Prostate gland (tissue), 2 donors: ENCODE results near the gene CACNA1D. TPM values are rescaled to one million over a fixed set of nuclear protein-coding genes. Genes with fewer than 3 reads are reported as not detected.

Experiments
- DNase-seq: peaks from one replicate; pipeline ENCODE4 v3.0.0-alpha.2; 2019; ENCODE audit warnings: low spot score
- H3K27ac ChIP-seq, 2 donors: fragments of 200-600 bp; sonication (generic); 2 replicates each; pipeline ENCODE4 v1.5.1; 2017 to 2019
- H3K27me3 ChIP-seq: fragments of 200-600 bp; sonication (generic); replicated peaks from 2 replicates; pipeline ENCODE4 v1.5.1; 2019; ENCODE audit not compliant: insufficient read depth
- H3K36me3 ChIP-seq, 2 donors: fragments of 200-600 bp; sonication (generic); 1 replicate in 1 of 2; 2 replicates in 1 of 2; pipeline versions ENCODE4 v1.5.1 to v1.8.1; 2017 to 2019
- H3K4me1 ChIP-seq: fragments of 200-600 bp; sonication (generic); replicated peaks from 2 replicates; pipeline ENCODE4 v1.5.1; 2019
- H3K4me3 ChIP-seq, 2 donors: fragments of 200-600 bp; sonication (generic); 2 replicates each; pipeline ENCODE4 v1.5.1; 2017 to 2019
- H3K9me3 ChIP-seq: fragments of 200-600 bp; sonication (generic); 2 replicates; pipeline ENCODE4 v1.5.1; 2017
- POLR2A ChIP-seq: fragments of 450-650 bp; IDR thresholded peaks from one replicate; pipeline ENCODE4 v1.6.1; 2016; ENCODE audit warnings: antibody characterized with exemption, mild to moderate bottlenecking
- POLR2AphosphoS5 ChIP-seq: sonication (generic); formaldehyde crosslinking; IDR thresholded peaks from one replicate; pipeline ENCODE4 v1.6.1; 2017; ENCODE audit warnings: antibody characterized with exemption
- WGBS: methylation state at CpG from one replicate; pipeline ENCODE4 v1.1.5; 2018; 5-methylcytosine and 5-hydroxymethylcytosine counted together
- intact Hi-C: fragments of 100-400 bp; cut with DNase I; formaldehyde crosslinking; loops from one replicate; pipeline ENCODE4 v1.14.2; 2022
- total RNA-seq, 2 donors: library from RNA; depleted of rRNA; stranded (reverse); fragments of >200 nt; gene quantifications; one replicate each; pipeline ENCODE4 v1.1.0, GENCODE V29; 2016
- TF ChIP-seq, protein P1 (sequence below), 4 experiments: fragments of 200-600 bp in 2 of 4; fragments of 450-650 bp in 2 of 4; sonication (generic) in 2 of 4; IDR thresholded peaks; 1 replicate in 3 of 4; 2 replicates in 1 of 4; pipeline ENCODE4 v1.5.1; 2016 to 2019; ENCODE audit warnings: antibody characterized with exemption in 4 of 4, mild to moderate bottlenecking in 2 of 4, moderate library complexity in 2 of 4

CACNA1D gene
- total RNA-seq, 2 donors from 2014 or later, result 15.5 to 45.1 TPM

DNA sequence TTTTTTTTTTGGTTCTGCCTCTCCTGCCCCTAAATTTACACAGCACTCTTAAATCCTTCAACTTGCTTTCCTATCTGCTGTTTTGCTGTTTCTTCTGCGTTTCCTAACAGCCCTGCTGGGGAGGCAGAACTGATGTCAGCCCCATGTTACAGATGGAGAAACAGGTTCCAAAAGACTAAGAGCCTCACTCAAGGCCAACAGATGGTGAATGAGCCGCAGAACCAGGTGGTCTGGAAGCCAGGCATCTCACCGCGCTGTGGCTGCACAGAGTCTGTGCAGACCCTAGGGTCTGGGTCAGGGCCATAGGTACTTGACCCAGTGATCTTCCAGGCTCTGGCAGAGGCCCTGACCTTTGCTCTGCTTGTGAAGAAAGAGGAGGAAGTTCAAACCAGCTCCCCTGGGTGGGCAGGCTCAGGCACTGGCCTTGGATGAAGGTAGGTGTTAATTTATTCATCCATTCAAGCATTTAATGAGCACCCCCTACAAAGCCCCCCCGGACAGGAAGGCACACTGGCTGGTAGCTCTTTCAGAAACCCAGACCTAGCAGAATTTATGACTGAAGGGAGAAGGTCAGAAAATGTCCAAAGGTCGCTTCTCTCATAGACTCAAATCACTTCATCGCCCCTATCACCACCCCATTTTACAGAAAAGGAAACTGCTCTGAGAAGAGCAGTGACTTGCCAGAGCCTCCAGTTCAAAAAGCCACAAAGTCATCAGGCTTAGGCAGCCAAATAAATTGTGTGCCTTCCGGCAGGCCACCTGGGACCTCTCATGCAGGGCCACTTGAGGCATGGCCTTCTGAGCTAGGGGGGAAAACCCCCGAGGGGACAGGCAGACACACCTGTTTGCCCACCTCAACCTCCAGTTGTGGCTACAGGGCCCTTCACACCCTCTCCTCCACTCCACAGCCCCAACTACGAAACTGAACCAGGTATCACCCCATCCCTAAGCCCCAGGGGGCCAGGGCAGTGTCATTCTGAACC, 349.1 kb downstream of the CACNA1D start:
- intact Hi-C loops, result no loop called here
- Histone ChIP-seq H3K4me1 (peaks cover 13% of the 10 kb centered on the region), H3K4me3 (no peak overlapping the region), H3K27ac (peak overlapping the region; percentile 85 to 96), H3K27me3 (no peaks in the 10 kb centered on the region), H3K36me3 (no peaks in the 10 kb centered on the region), H3K9me3 (no peaks in the 10 kb centered on the region)
- 74% methylated on average over 10 of the region's 10 CpGs for WGBS
- TF ChIP-seq POLR2AphosphoS5, result no peak
- TF ChIP-seq, protein P1, sequence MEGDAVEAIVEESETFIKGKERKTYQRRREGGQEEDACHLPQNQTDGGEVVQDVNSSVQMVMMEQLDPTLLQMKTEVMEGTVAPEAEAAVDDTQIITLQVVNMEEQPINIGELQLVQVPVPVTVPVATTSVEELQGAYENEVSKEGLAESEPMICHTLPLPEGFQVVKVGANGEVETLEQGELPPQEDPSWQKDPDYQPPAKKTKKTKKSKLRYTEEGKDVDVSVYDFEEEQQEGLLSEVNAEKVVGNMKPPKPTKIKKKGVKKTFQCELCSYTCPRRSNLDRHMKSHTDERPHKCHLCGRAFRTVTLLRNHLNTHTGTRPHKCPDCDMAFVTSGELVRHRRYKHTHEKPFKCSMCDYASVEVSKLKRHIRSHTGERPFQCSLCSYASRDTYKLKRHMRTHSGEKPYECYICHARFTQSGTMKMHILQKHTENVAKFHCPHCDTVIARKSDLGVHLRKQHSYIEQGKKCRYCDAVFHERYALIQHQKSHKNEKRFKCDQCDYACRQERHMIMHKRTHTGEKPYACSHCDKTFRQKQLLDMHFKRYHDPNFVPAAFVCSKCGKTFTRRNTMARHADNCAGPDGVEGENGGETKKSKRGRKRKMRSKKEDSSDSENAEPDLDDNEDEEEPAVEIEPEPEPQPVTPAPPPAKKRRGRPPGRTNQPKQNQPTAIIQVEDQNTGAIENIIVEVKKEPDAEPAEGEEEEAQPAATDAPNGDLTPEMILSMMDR (IDR thresholded peaks at IDR 0.05), result no peak
- DNase-seq, result no peak

DNA sequence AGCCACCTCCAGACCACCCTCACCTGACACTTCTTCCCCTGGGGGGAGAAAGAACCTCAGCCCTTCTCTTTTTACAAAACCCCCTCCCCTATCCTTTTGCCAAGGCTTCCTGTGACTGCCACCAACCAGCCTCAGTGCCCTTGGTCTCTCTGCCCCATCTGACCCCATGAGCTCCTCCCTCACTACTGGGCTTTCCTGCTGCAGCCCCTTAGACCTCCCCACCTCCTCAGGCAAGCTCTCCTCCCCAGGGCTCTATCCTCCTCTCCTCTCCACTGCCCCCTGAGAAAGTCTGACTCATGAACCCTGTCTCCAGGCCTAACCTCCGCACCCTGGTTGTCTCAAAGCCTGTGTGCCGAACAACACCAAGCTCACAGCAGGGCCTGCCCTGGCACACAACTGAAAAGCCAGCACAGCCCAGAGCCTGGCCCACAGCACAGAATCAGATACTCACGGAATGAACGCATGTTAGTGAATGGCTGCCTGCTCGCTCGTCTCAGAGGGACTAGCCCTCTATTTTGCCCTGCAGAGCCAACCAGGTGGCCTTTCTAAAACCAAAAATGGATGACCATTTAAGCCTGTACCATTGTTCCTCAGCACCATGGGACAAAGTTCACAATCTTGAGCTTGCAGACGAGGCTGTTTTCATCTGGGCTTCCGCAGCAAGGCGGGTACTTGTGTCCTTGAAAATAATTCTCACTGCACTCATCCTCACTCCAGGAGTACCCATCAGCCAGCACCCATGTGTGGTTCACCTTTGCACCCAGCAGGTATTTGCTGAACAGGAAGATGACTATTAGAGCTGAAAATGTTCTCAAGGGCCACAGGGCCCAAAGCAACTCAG, 350.1 kb downstream of the CACNA1D start:
- Histone ChIP-seq H3K27ac (peak overlapping the region; percentile 85 to 96), H3K36me3 (no peaks in the 10 kb centered on the region), H3K27me3 (no peaks in the 10 kb centered on the region), H3K9me3 (no peaks in the 10 kb centered on the region), H3K4me3 (peak overlapping the region in 1 of 2 donors; percentile 53), H3K4me1 (peaks cover 13% of the 10 kb centered on the region)
- WGBS, result 91% methylated on average over 9 of the region's 9 CpGs
- no peak for DNase-seq
- intact Hi-C loops, result no loop called here
- TF ChIP-seq POLR2AphosphoS5, result no peak
- TF ChIP-seq, protein P1 (IDR thresholded peaks at IDR 0.05), result no peak
- no peak for TF ChIP-seq POLR2A

DNA sequence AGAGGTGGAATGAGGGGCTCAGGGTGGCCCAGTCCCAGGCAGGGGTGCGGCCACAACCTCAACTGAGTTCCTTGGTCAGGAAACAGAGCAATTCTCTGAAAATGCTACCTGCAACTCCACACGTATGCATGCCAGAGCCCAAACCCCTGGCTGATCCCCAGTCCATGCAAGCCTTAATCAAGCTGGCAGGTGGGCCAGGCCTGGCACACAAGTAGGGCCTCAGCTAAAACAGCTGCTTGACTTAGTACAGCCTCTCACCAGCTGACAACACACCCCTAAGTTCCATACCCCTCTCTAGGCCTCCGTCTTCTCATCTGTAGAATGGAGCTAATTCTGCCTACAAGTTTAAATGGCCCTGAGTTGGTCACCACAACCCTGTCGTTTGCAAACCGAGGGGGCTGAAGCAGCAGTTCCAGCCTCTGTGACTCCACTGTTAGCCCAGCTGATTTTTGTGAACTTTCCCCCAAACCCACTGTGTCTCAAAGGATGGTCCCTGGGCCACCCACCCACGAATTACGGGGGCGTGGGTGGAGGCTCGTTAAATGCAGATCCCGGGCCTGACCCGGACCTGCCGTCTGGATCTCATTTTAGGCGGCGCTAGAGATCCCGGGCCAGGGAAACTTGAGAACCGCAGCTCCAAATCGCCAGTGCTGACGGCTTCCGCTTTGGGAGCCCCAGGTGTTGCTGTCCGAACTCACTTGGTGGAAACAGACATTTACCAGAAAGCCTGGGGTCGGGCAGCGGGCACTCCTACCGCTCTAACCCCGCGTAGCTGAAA, 350.9 kb downstream of the CACNA1D start:
- intact Hi-C loops, result no loop called here
- WGBS, result 15% methylated on average over 25 of the region's 25 CpGs
- H3K36me3 ChIP-seq, result no peaks in the 10 kb centered on the region
- H3K9me3 ChIP-seq, result no peaks in the 10 kb centered on the region
- TF ChIP-seq, protein P1 (IDR thresholded peaks at IDR 0.05), result peak in 3 of 4 experiments; percentile 13 to 49 (median 34)
- no peak for TF ChIP-seq POLR2A
- TF ChIP-seq POLR2AphosphoS5, result peak; percentile 45
- peak overlapping the region; percentile 51 to 53 for H3K4me3 ChIP-seq
- H3K27me3 ChIP-seq, result no peaks in the 10 kb centered on the region
- peak overlapping the region; percentile 85 to 96 for H3K27ac ChIP-seq
- DNase-seq, result peak; percentile 69
- H3K4me1 ChIP-seq, result peaks cover 13% of the 10 kb centered on the region

DNA sequence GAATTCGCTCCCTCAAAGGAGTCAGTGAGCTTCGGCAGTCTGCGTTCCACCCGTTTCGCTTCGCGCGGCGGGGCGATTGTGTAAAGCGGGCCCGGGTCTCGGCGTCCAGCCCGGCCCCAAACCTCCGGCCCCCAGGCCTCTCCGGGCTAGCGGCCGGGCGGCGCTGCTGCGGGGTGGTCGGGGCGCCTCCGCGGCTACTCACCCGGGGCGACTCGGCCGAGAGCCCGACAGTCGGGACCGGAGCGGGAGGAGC, 351.4 kb downstream of the CACNA1D start:
- Histone ChIP-seq H3K4me3 (peak overlapping the region; percentile 51 to 53), H3K36me3 (no peaks in the 10 kb centered on the region), H3K9me3 (no peaks in the 10 kb centered on the region), H3K27ac (peak overlapping the region; percentile 85 to 96), H3K27me3 (no peaks in the 10 kb centered on the region), H3K4me1 (peaks cover 13% of the 10 kb centered on the region)
- WGBS, result 0% methylated on average over 30 of the region's 34 CpGs
- intact Hi-C loops, result no loop called here
- TF ChIP-seq, protein P1 (IDR thresholded peaks at IDR 0.05), result no peak
- TF ChIP-seq POLR2AphosphoS5 (no peak), POLR2A (no peak)
- DNase-seq, result no peak
